HepG2 (cell line): ENCODE measurements around the gene TTC23L. TPM values are rescaled to one million over a fixed set of nuclear protein-coding genes. Genes with fewer than 3 reads are reported as not detected.
A peak's percentile ranks its signal among the peaks of the same experiment; 100 is the strongest.

Source experiments
- ATAC-seq: fragments of 200-7000 bp; cut with Tn5 transposase; 3 replicates; pipeline ENCODE4 v1.9.1; 2020; ENCODE audit warnings: mild to moderate bottlenecking, moderate library complexity
- BruUV-seq: library from RNA; stranded (reverse); fragments of 400-500 nt; replicated peaks from 2 replicates; lab custom pipeline; 2021; lab: Mats Ljungman, UMichigan
- CTCF ChIA-PET: fragments of 300-600 bp; formaldehyde crosslinking; extraction: SDS; loops from one replicate; lab custom pipeline; 2021; ENCODE audit warnings: low total read pairs, inconsistent platforms, low intra/inter-chr PET ratio; lab: Yijun Ruan, JAX
- POLR2A ChIA-PET: fragments of 350-600 bp; sonication (Branson Sonifier 250); formaldehyde crosslinking; loops from one replicate; lab custom pipeline; 2020; ENCODE audit warnings: antibody characterized with exemption, inconsistent platforms; lab: Yijun Ruan, JAX
- DNase-seq: peaks from one replicate; pipeline ENCODE4 v3.0.0-alpha.2; 2015; ENCODE audit warnings: low spot score
- FAIRE-seq: peaks from 3 replicates; lab custom pipeline; 2011; peaks lifted over from hg19 to GRCh38; lab: Jason Lieb, UNC
- H2AFZ ChIP-seq: one replicate; pipeline ENCODE4 v1.6.1; 2011; ENCODE audit warnings: low read length, inconsistent platforms
- H3K27ac ChIP-seq: fragments of 300-600 bp; 3 replicates; pipeline ENCODE4 v1.8.0; 2011; ENCODE audit warnings: mixed run types, mild to moderate bottlenecking, mixed read lengths, low read length, inconsistent platforms; ENCODE audit not compliant: insufficient read depth; ENCODE audit errors: extremely low read length
- H3K27me3 ChIP-seq, 2 experiments: fragments of 200-600 bp in 1 of 2; 2 replicates in 1 of 2; 3 replicates in 1 of 2; pipeline versions ENCODE4 v1.6.0 to v1.8.0; 2011; ENCODE audit warnings: low read length in 2 of 2, mild to moderate bottlenecking in 2 of 2, moderate library complexity in 2 of 2, inconsistent platforms in 1 of 2; ENCODE audit not compliant: insufficient read depth in 2 of 2, control insufficient read depth in 1 of 2
- H3K36me3 ChIP-seq, 2 experiments: fragments of 200-600 bp in 1 of 2; replicated peaks in 1 of 2; 2 replicates in 1 of 2; 3 replicates in 1 of 2; pipeline versions ENCODE4 v1.5.1 to v1.8.0; 2011; ENCODE audit warnings: low read length in 2 of 2, inconsistent platforms in 1 of 2; ENCODE audit not compliant: insufficient read depth in 2 of 2, control insufficient read depth in 1 of 2
- H3K4me1 ChIP-seq: 2 replicates; pipeline ENCODE4 v1.5.1; 2012; ENCODE audit warnings: low read length, inconsistent platforms; ENCODE audit not compliant: insufficient read depth
- H3K4me2 ChIP-seq: 2 replicates; pipeline ENCODE4 v1.6.0; 2011; ENCODE audit warnings: low read depth, low read length, inconsistent platforms
- H3K4me3 ChIP-seq, 3 experiments: fragments of 200-600 bp in 1 of 3; sonication (generic), shearing (Covaris generic) in 1 of 3; replicated peaks in 1 of 3; 2 replicates each; pipeline ENCODE4 v1.5.1; 2011 to 2016; ENCODE audit warnings: low read length in 3 of 3, inconsistent platforms in 2 of 3, low read depth in 2 of 3, mild to moderate bottlenecking in 2 of 3, control low read depth in 1 of 3, mixed read lengths in 1 of 3; ENCODE audit not compliant: insufficient read depth in 1 of 3
- H3K79me2 ChIP-seq: one replicate; pipeline ENCODE4 v1.6.1; 2011; ENCODE audit warnings: low read length, inconsistent platforms; ENCODE audit not compliant: insufficient read depth
- H3K9ac ChIP-seq: 2 replicates; pipeline ENCODE4 v1.6.0; 2011; ENCODE audit warnings: mild to moderate bottlenecking, low read depth, low read length, inconsistent platforms; ENCODE audit not compliant: insufficient read depth
- H3K9me3 ChIP-seq: 2 replicates; pipeline ENCODE4 v1.5.1; 2012; ENCODE audit warnings: mild to moderate bottlenecking, low read length
- H4K20me1 ChIP-seq: 2 replicates; pipeline ENCODE4 v1.6.0; 2011; ENCODE audit warnings: inconsistent platforms, mild to moderate bottlenecking, low read length, moderate library complexity; ENCODE audit not compliant: insufficient read depth
- CEBPB ChIP-seq: IDR thresholded peaks from 2 replicates; pipeline ENCODE4 v1.6.1; 2011; ENCODE audit warnings: low read depth, low read length, improper control_type of control experiment, borderline replicate concordance
- HDAC2 ChIP-seq: sonication (generic); formaldehyde crosslinking; IDR thresholded peaks from 2 replicates; pipeline ENCODE4 v1.4.0; 2020; ENCODE audit warnings: missing genetic modification reagents
- IRX3 ChIP-seq: sonication (generic); formaldehyde crosslinking; IDR thresholded peaks from 2 replicates; pipeline ENCODE4 v1.8.1; 2023; ENCODE audit warnings: mild to moderate bottlenecking, low read depth, missing genetic modification reagents, borderline replicate concordance
- NFE2L1 ChIP-seq: sonication (generic); formaldehyde crosslinking; IDR thresholded peaks from 2 replicates; pipeline ENCODE4 v1.4.0; 2020; ENCODE audit warnings: missing genetic modification reagents, mild to moderate bottlenecking, borderline replicate concordance
- NFRKB ChIP-seq: fragments of 450-650 bp; IDR thresholded peaks from 2 replicates; pipeline ENCODE4 v1.6.1; 2017
- THYN1 ChIP-seq: sonication (generic); formaldehyde crosslinking; IDR thresholded peaks from 2 replicates; pipeline ENCODE4 v1.8.1; 2023; ENCODE audit warnings: low read depth, mild to moderate bottlenecking, moderate library complexity, missing genetic modification reagents, borderline replicate concordance
- ZFY ChIP-seq: sonication (generic); formaldehyde crosslinking; IDR thresholded peaks from 2 replicates; pipeline ENCODE4 v1.4.0; 2020; ENCODE audit warnings: missing genetic modification reagents
- ZNF891 ChIP-seq: sonication (generic); formaldehyde crosslinking; IDR thresholded peaks from 2 replicates; pipeline ENCODE4 v1.5.0; 2020; ENCODE audit warnings: mild to moderate bottlenecking, missing genetic modification reagents
- ZSCAN12 ChIP-seq: sonication (generic); formaldehyde crosslinking; IDR thresholded peaks from 2 replicates; pipeline ENCODE4 v1.9.0; 2021; ENCODE audit warnings: mild to moderate bottlenecking, missing genetic modification reagents
- WGBS: methylation state at CpG from one replicate; pipeline ENCODE4 v1.1.6; 2017; ENCODE audit warnings: low lambda C conversion rate; 5-methylcytosine and 5-hydroxymethylcytosine counted together
- in situ Hi-C: cut with HindIII; loops from 2 replicates; pipeline ENCODE4 v1.10.0; 2017; ENCODE audit warnings: low pct_unique_long_range_greater_than_20kb; ENCODE audit not compliant: extremely low pct_ligation_motif_present
- intact Hi-C: fragments of 100-400 bp; cut with micrococcal nuclease; formaldehyde crosslinking; loops from one replicate; pipeline ENCODE4 v1.10.0; 2022; ENCODE audit not compliant: unreplicated experiment
- polyA plus RNA-seq, 8 experiments: library from polyadenylated mRNA; depleted of rRNA in 3 of 8; stranded (reverse) in 7 of 8; unstranded in 1 of 8; fragments of >200 nt; fragmentation: Illumina TruSeq in 4 of 8; extraction: Trizol in 4 of 8; gene quantifications; 2 replicates each; pipeline versions ENCODE4 v1.2.1 to v1.2.3, GENCODE V29; 2011 to 2016; ENCODE audit warnings: low read depth in 4 of 8, missing spikeins in 1 of 8, mixed read lengths in 1 of 8; ENCODE audit not compliant: insufficient read depth in 1 of 8
- total RNA-seq, 5 experiments: library from RNA; depleted of rRNA; stranded (reverse); fragments of >200 nt; fragmentation: Illumina TruSeq; extraction: Trizol; gene quantifications; 2 replicates each; pipeline ENCODE4 v1.2.3, GENCODE V29; 2016; ENCODE audit warnings: low read depth in 1 of 5

TTC23L gene
- total and polyA plus RNA-seq, 2 of the 13 experiments (the other 11 are each of a cell fraction or from before 2014, with no cell fraction given): 0.37 to 1.4 TPM

GRCh38 chr5:34803974-34804732 is 34.8 kb upstream of the TTC23L start:
- Histone ChIP-seq H3K4me2 (no peak overlapping the region), H3K4me1 (no peaks in the 10 kb centered on the region), H3K79me2 (no peaks in the 10 kb centered on the region), H2AFZ (no peak overlapping the region), H3K27ac (no peak overlapping the region), H4K20me1 (no peaks in the 10 kb centered on the region), H3K9ac (no peak overlapping the region), H3K27me3 (no peaks in the 10 kb centered on the region), H3K36me3 (peaks cover 0 to 5% of the 10 kb centered on the region in 2 experiments; a peak in 2 of 5 replicates), H3K4me3 (no peak overlapping the region), H3K9me3 (no peaks in the 10 kb centered on the region)
- in situ Hi-C loops (no loop called here), intact Hi-C loops (no loop called here)
- no TSS peak for BruUV-seq
- TF ChIP-seq THYN1 (CRISPR knock-in tag) (no peak), HDAC2 (CRISPR knock-in tag) (no peak), CEBPB (peak; percentile 75), NFRKB (no peak), ZFY (CRISPR knock-in tag) (no peak)
- no peak for FAIRE-seq
- ChIA-PET POLR2A (no interaction called here), CTCF (no interaction called here)
- no peak for ATAC-seq
- WGBS: 98% methylated on average over 4 of the region's 4 CpGs
- no peak for DNase-seq

GRCh38 chr5:34804913-34805312 is 34.1 kb upstream of the TTC23L start:
- H3K27me3 ChIP-seq: no peaks in the 10 kb centered on the region
- no TSS peak for BruUV-seq
- H3K9me3 ChIP-seq: no peaks in the 10 kb centered on the region
- H3K4me1 ChIP-seq: no peaks in the 10 kb centered on the region
- 95% methylated on average over 5 of the region's 5 CpGs for WGBS
- CTCF ChIA-PET: no interaction called here
- H3K36me3 ChIP-seq: peaks cover 0 to 4% of the 10 kb centered on the region in 2 experiments; a peak in 2 of 5 replicates
- H3K9ac ChIP-seq: no peak overlapping the region
- no peak overlapping the region for H2AFZ ChIP-seq
- TF ChIP-seq IRX3 (CRISPR knock-in tag) (no peak), NFE2L1 (CRISPR knock-in tag) (no peak), ZNF891 (CRISPR knock-in tag) (no peak), ZSCAN12 (CRISPR knock-in tag) (no peak)
- intact Hi-C loops (no loop called here), in situ Hi-C loops (no loop called here)
- H3K4me2 ChIP-seq: no peak overlapping the region
- FAIRE-seq (no peak), DNase-seq (no peak), ATAC-seq (no peak)
- H3K27ac ChIP-seq: no peak overlapping the region
- POLR2A ChIA-PET: no interaction called here
- H4K20me1 ChIP-seq: no peaks in the 10 kb centered on the region
- no peaks in the 10 kb centered on the region for H3K79me2 ChIP-seq
- H3K4me3 ChIP-seq: no peak overlapping the region
